Breast epithelium (tissue), 3 donors: ENCODE measurements around the gene PAMR1.

ENCODE experiments used
- CTCF ChIP-seq, 3 donors: fragments of 450-650 bp; IDR thresholded peaks; one replicate each; pipeline ENCODE4 v1.5.1; 2016 to 2017; ENCODE audit warnings: antibody characterized with exemption in 3 of 3, mild to moderate bottlenecking in 3 of 3, moderate library complexity in 3 of 3
- POLR2A ChIP-seq: fragments of 450-650 bp; IDR thresholded peaks from one replicate; pipeline ENCODE4 v1.6.1; 2016; ENCODE audit warnings: antibody characterized with exemption, mild to moderate bottlenecking, moderate library complexity

- TF ChIP-seq CTCF (IDR thresholded peaks at IDR 0.05) (no peak), POLR2A (no peak)
These were observed 23.6 kb downstream of the PAMR1 start for GRCh38 chr11:35501776-35502175.
